Thymus (tissue), 11 donors: ENCODE results near the gene KIF20A. TPM values are rescaled to one million over a fixed set of nuclear protein-coding genes. Genes with fewer than 3 reads are reported as not detected.
A peak's percentile ranks its signal among the peaks of the same experiment; 100 is the strongest.
"Not testable (repeated sequence)": the region's sequence is repeated elsewhere in the genome, so short reads cannot be mapped to it uniquely, and the experiment has no call there.

Experiments
- DNase-seq, 9 donors: peaks; one replicate each; pipeline ENCODE4 v3.0.0-alpha.2; 2013; ENCODE audit warnings: low spot score in 9 of 9, low read depth in 6 of 9, missing footprints in 1 of 9
- H3K27ac ChIP-seq, 2 donors: one replicate each; pipeline ENCODE4 v1.5.1; 2013; ENCODE audit warnings: control low read depth in 1 of 2, low read depth in 1 of 2, low read length in 1 of 2, mild to moderate bottlenecking in 1 of 2, moderate library complexity in 1 of 2
- H3K27me3 ChIP-seq, 2 donors: one replicate each; pipeline ENCODE4 v1.5.1; 2013; ENCODE audit warnings: low read length in 1 of 2; ENCODE audit not compliant: control insufficient read depth in 2 of 2, insufficient read depth in 1 of 2
- H3K36me3 ChIP-seq, 2 donors: one replicate each; pipeline ENCODE4 v1.5.1; 2013; ENCODE audit warnings: low read length in 1 of 2, mild to moderate bottlenecking in 1 of 2, moderate library complexity in 1 of 2; ENCODE audit not compliant: control insufficient read depth in 2 of 2, insufficient read depth in 2 of 2
- H3K4me1 ChIP-seq, 2 donors: one replicate each; pipeline ENCODE4 v1.5.1; 2013; ENCODE audit warnings: low read length in 2 of 2; ENCODE audit not compliant: control insufficient read depth in 2 of 2, insufficient read depth in 2 of 2
- H3K4me3 ChIP-seq, 2 donors: one replicate each; pipeline ENCODE4 v1.5.1; 2013; ENCODE audit warnings: low read length in 2 of 2, control low read depth in 1 of 2, mild to moderate bottlenecking in 1 of 2
- H3K9me3 ChIP-seq, 2 donors: one replicate each; pipeline ENCODE4 v1.5.1; 2013; ENCODE audit warnings: low read length in 1 of 2, mild to moderate bottlenecking in 1 of 2; ENCODE audit not compliant: control insufficient read depth in 2 of 2, insufficient read depth in 1 of 2
- WGBS: extraction: QIAGEN DNeasy Blood & Tissue Kit; methylation state at CpG from one replicate; pipeline ENCODE4 v1.1.7; 2013; 5-methylcytosine and 5-hydroxymethylcytosine counted together
- polyA plus RNA-seq: library from polyadenylated mRNA; stranded (reverse); fragments of 200-250 nt; gene quantifications from one replicate; pipeline ENCODE4 v1.2.3, GENCODE V29; 2013
- total RNA-seq: library from RNA; stranded (reverse); fragments of 120-200 nt; gene quantifications from one replicate; pipeline ENCODE4 v1.2.4, GENCODE V29; 2013
- donor health status: healthy.

KIF20A gene
- total and polyA plus RNA-seq, 2 donors = 3.7 to 40.0 TPM

- Histone ChIP-seq H3K27ac (peak overlapping the region in 1 of 2 donors; percentile 97), H3K4me1 (peaks cover 19 to 20% of the 10 kb centered on the region in 2 donors), H3K4me3 (peak overlapping the region; percentile 69 to 75), H3K36me3 (peaks cover 33 to 58% of the 10 kb centered on the region in 2 donors), H3K9me3 (no peaks in the 10 kb centered on the region), H3K27me3 (no peaks in the 10 kb centered on the region)
- 3% methylated on average over 23 of the region's 23 CpGs for WGBS
- DNase-seq = peak in 3 of 9 donors; percentile 2 to 21 (median 14)
These were observed 455 bp downstream of the KIF20A start for GRCh38 chr5:138179277-138179857.

GRCh38 chr5:138180183-138180782, 1.4 kb downstream of the KIF20A start:
- Histone ChIP-seq H3K27ac (no peak overlapping the region), H3K27me3 (no peaks in the 10 kb centered on the region), H3K9me3 (no peaks in the 10 kb centered on the region), H3K4me3 (peak overlapping the region; percentile 69 to 75), H3K4me1 (peaks cover 19 to 20% of the 10 kb centered on the region in 2 donors), H3K36me3 (peaks cover 33 to 58% of the 10 kb centered on the region in 2 donors)
- WGBS = 78% methylated on average over 5 of the region's 5 CpGs
- peak in 8 of 9 donors; percentile 29 to 84 (median 61) for DNase-seq

- no peak overlapping the region for H3K27ac ChIP-seq
- no peak for DNase-seq
- 97% methylated on average over 5 of the region's 5 CpGs for WGBS
- peaks cover 19 to 20% of the 10 kb centered on the region in 2 donors for H3K4me1 ChIP-seq
- no peak overlapping the region for H3K4me3 ChIP-seq
- peaks cover 33 to 58% of the 10 kb centered on the region in 2 donors for H3K36me3 ChIP-seq
- H3K9me3 ChIP-seq = no peaks in the 10 kb centered on the region
- H3K27me3 ChIP-seq = no peaks in the 10 kb centered on the region
These were observed 1.9 kb downstream of the KIF20A start for GRCh38 chr5:138180841-138181240.

GRCh38 chr5:138182808-138183207, 3.9 kb downstream of the KIF20A start:
- no peaks in the 10 kb centered on the region for H3K9me3 ChIP-seq
- peaks cover 47 to 67% of the 10 kb centered on the region in 2 donors for H3K36me3 ChIP-seq
- WGBS = 97% methylated on average over 6 of the region's 6 CpGs
- no peak overlapping the region for H3K4me3 ChIP-seq
- no peak overlapping the region for H3K27ac ChIP-seq
- DNase-seq = no peak
- H3K27me3 ChIP-seq = no peaks in the 10 kb centered on the region
- peaks cover 13 to 14% of the 10 kb centered on the region in 2 donors for H3K4me1 ChIP-seq

DNA sequence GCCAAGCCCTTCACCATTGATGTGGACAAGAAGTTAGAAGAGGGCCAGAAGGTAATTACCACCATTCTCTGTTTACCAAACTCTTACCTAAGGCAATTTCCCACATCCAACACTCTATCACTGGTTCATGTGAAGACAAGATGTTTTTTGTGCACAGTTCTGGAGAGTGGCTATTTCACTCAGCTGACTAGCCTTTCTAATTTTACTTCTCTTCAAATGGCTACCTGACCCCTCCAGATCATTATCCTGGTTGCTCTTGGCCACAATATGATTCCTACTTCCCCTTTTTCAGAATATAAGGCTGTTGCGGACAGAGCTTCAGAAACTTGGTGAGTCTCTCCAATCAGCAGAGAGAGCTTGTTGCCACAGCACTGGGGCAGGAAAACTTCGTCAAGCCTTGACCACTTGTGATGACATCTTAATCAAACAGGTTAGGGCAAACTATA, 7.1 kb downstream of the KIF20A start:
- Histone ChIP-seq H3K36me3 (peaks cover 68 to 92% of the 10 kb centered on the region in 2 donors), H3K27me3 (no peaks in the 10 kb centered on the region), H3K4me3 (no peak overlapping the region), H3K27ac (no peak overlapping the region), H3K9me3 (no peaks in the 10 kb centered on the region), H3K4me1 (no peaks in the 10 kb centered on the region)
- 97% methylated on average over 2 of the region's 2 CpGs for WGBS
- DNase-seq = no peak

DNA sequence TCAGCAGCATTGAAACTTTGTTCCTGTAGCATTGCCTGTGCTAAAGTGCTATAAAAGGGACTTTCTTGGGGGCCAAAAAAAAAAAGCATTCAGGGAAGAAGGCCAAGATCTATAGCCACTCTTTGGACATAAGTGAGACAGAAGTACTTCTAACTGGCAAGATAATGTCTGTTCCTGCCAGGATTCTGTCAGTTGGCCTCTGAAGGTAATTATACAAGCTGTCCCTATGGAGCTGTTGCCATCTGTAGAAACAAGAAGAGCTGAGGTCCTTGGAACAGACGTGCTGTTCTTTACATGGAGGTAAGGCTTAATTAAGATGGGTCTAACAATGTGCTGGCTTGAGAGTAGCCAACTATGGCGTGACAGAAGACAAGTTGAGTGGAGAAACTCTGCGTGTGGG, 9.7 kb downstream of the KIF20A start:
- H3K36me3 ChIP-seq = peaks cover 72 to 88% of the 10 kb centered on the region in 2 donors
- 96% methylated on average over 3 of the region's 3 CpGs for WGBS
- H3K4me3 ChIP-seq = no peak overlapping the region
- no peak for DNase-seq
- H3K27ac ChIP-seq = no peak overlapping the region
- H3K9me3 ChIP-seq = no peaks in the 10 kb centered on the region
- no peaks in the 10 kb centered on the region for H3K4me1 ChIP-seq
- H3K27me3 ChIP-seq = no peaks in the 10 kb centered on the region

DNA sequence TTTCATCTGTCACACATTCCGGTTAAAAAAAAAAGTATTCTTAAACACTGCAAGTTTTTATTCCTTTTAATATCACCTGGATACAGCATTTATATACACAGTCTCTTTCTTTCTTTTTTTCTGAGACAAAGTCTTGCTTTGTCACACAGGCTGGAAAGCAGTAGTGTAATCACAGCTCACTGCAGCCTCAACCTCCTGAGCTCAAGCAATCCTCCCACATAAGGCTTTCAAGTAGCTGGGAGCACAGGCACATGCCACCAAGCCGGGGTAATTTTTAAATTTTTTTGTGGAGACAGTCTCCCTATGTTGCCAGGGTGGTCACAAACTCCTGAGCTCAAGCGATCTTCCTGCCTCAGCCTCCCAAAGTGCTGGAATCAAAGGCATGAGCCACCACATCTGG, 13.9 kb downstream of the KIF20A start:
- Histone ChIP-seq H3K27me3 (no peaks in the 10 kb centered on the region), H3K36me3 (peaks cover 52 to 64% of the 10 kb centered on the region in 2 donors), H3K27ac (no peak overlapping the region), H3K9me3 (no peaks in the 10 kb centered on the region), H3K4me3 (no peak overlapping the region), H3K4me1 (no peaks in the 10 kb centered on the region)
- 97% methylated on average over 3 of the region's 3 CpGs for WGBS
- DNase-seq = no peak

- H3K36me3 ChIP-seq = peaks cover 46 to 64% of the 10 kb centered on the region in 2 donors
- not testable (repeated sequence) for H3K27me3 ChIP-seq
- 94% methylated on average over 8 of the region's 8 CpGs for WGBS
These were observed 14.9 kb downstream of the KIF20A start for GRCh38 chr5:138193859-138194258.

GRCh38 chr5:138210985-138211384, 32.1 kb downstream of the KIF20A start:
- H3K4me1 ChIP-seq = peaks cover 0 to 13% of the 10 kb centered on the region in 2 donors
- H3K4me3 ChIP-seq = no peak overlapping the region
- no peaks in the 10 kb centered on the region for H3K9me3 ChIP-seq
- no peak for DNase-seq
- H3K27ac ChIP-seq = no peak overlapping the region
- no peaks in the 10 kb centered on the region for H3K27me3 ChIP-seq
- WGBS = 97% methylated on average over 3 of the region's 3 CpGs
- peaks cover 3 to 10% of the 10 kb centered on the region in 2 donors for H3K36me3 ChIP-seq

More at GRCh38 chr5:138193859-138194258, 14.9 kb downstream of the KIF20A start:
- DNase-seq, H3K4me3 ChIP-seq, H3K9me3 ChIP-seq, H3K27ac ChIP-seq, H3K4me1 ChIP-seq: not testable (repeated sequence)
